NCI-H345 (cell line): ENCODE data around the gene IL18R1.

ENCODE experiments used
- DNase-seq: peaks from one replicate; lab custom pipeline; 2025; lab: John Stamatoyannopoulos, UW

The IL18R1 gene

GRCh38 chr2:102345329-102345920 is 10.2 kb upstream of the IL18R1 start:
- DNase-seq, result no peak

DNA sequence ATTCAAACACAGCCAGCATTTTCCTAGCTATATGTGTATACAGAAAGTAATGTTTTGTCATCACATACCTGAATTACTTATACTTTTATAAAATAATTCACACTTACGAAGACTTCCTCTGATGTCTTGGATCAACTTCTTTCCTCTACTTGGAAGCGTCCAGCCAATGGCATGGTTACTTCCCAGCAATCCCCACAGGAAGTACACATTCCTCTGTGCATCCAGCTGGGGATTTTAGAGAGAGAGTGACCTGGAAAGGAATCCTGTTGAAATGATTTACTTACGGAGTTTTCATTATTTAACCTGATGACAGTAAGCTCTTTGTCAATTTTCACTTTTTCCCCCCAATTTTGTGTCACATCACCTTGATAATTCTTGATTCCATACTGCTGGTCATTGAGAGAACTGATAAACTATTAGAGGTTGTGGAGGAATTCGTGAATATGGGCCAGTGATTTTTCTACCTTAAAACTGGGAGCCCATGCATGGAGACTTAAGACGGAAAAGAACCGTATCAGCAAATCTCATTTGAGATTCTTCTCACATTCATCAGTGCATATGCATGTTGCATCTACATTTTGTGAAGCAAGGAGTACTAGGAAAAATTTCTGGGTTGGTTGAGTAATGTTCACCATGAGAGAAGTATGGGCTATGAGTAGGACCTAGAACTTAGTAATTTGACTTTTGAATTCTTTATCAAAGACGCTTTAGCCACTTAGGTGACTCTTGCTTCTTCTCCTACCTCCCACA is 9.0 kb upstream of the IL18R1 start:
- DNase-seq, result no peak

DNA sequence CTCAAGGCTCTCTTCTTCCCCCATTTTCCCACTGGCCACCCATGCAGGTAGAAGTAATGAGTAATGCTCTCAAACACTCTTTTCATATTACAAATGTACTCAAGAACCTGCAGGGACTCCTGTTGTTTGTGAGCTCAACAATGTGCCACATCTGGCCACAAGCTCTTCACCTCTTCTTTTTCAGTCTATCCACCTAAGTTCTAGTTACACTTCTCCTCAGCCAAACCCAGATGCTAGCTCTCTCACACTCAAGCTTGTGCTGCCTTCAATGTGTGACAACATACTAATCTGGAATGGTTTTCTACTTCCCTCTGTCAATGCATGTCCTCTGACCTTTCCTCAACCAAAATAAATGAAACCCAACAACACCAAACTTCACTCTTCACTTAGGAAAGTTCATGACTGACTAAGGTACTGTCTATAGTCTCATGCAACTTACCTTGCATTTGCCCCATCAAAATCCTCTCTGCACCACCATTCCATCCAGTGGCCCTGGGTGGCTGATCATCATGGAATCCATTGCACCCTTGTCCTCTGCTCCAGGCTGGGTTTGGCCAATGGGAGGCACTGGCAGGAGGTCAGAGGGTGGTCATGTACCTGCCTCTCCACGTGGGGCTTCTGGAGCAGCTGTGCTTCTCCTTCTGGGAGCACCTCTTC is 5.3 kb upstream of the IL18R1 start:
- no peak for DNase-seq

DNA sequence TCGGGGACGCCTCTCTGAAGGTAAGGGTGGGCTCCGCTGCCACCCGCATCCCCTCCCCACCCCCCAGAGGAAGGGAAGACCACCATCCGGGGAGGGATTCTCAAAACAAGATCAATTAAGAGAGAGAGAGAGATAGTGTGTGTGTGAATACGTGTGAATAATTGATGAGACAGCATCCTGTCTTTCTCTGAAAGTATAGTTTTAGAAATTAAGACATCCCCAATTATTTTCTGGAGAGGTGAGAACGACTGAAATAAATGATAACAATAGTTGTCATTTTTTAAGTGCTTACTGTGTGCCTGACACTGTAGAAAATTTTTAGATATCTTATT is 751 bp downstream of the IL18R1 start:
- no peak for DNase-seq

GRCh38 chr2:102356741-102357140 is 1.1 kb downstream of the IL18R1 start:
- no peak for DNase-seq

DNA sequence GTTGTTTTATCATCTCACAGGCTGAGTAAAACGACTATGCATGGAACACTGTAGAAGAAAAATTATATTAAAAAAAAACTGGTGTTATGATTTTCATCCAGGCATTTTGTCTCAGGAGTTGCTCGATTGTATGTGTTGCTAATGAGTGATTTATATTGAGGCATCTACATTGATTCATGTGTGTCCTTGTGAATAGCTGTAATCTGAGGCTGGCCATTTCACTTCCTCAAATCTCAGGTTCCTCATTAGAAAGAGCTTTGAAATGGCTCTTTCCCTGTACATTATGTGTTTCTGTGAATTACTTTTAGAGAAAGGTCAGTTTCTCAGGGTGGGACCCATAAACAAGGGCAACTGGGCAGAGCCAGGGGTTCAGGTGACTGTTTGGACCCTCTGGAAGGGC is 2.3 kb downstream of the IL18R1 start:
- DNase-seq, result no peak

DNA sequence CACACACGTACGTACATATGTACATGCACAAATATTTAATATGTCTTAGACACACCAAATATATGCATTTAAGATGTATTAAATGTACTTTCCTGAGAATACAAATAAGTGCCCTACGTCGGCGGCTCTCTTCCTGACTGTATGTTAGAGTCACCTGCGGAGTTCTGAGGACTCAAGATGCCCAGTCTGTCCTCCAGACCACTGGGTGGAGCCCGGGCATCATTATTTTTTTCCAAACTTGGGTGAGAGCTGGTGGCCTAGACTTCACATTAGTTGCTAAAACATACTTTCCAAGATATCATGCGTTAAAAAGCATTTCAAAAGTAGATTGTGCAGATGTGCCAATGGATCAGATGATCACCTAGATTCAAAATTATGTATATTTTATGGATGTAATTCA is 2.9 kb downstream of the IL18R1 start:
- DNase-seq, result no peak

DNA sequence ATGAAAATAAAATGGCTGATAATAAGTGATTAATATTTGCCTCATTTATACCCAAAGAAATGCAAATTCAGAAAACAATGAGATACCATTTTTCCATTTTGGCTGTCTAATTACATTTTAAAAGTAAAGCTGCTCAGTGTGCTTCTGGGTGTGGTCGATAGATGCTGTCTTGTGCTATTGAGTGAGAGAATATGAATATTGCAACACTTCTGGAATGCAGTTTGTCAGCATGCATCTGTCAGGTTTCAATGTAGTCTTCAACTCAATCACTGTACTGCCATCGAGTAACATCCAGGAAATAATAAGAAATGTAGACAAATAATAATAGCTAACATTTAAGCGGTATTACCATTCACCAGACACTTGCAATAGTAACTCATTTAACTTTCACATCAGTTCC is 3.9 kb downstream of the IL18R1 start:
- no peak for DNase-seq

DNA sequence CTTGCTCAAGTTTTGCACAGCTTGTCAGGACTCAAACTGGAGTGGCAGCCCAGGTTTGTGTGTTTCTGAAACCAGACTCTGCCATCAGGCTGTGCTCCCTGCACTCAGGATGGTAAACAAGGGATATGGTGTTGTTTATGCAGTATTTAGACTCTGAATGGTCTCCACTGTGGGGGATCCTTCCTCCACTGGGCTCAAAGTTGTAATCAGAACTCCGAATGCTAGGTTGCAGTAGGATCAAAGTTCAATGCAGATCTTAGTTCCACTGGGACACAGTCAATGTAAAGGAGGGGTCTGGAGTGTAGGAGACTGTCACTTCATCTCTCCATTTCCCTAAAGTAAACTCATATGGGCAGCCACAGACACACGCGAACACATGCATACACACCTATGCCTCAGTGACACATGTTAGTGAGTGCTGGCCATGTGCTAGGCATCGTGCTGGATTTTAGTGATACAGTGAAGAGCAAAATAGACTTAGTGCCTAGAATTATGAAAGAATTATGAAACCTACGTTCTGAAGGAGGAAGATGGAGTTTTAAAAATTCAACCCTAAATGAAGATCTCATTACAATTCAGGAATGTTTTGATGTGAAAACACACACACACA is 6.1 kb downstream of the IL18R1 start:
- no peak for DNase-seq

DNA sequence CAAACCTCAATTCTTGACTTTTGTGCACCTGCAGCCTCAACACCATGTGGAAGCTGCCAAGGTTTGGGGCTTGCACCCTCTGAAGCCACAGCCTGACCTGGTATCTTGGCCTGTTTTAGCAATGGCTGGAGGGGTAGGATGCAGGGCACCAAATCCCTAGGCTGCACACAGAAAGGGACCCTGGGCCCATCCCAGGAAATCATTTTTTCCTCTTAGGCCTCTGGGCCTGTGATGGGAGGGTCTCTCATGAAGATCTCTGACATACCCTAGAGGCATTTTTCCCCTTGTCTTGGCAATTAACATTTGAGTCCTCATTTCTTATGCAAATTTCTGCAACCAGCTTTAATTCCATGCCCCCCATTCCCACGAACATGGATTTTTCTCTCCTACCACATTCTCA is 10.2 kb downstream of the IL18R1 start:
- DNase-seq, result no peak

- no peak for DNase-seq
Observed at GRCh38 chr2:102366406-102367112, 11.0 kb downstream of the IL18R1 start.

DNA sequence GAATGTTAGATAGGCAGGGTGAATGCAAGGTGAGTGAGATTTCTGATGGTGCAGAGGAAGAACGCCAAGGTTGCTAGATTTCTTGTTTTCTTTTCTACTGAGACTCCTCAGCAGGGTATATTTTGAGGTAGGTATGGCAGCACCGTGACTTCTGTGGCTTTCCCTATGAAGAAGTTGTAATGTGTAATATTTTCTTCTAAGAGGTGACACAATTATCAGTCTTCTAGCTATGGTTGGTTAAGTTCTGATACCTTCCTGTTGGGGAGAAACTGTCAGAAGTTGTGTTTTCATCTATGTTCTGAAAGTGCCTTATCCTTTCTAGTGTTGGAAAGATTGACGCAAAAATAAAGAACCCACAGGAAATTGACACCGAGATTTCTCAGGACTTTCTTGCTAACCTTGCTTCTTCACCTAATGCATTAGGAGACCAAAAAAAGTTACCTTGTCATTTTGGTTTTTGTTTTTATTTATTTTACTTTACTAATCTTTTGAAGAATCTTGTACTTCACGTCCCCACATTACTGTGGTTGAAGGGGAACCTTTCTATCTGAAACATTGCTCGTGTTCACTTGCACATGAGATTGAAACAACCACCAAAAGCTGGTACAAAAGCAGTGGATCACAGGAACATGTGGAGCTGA is 11.9 kb downstream of the IL18R1 start:
- no peak for DNase-seq

DNA sequence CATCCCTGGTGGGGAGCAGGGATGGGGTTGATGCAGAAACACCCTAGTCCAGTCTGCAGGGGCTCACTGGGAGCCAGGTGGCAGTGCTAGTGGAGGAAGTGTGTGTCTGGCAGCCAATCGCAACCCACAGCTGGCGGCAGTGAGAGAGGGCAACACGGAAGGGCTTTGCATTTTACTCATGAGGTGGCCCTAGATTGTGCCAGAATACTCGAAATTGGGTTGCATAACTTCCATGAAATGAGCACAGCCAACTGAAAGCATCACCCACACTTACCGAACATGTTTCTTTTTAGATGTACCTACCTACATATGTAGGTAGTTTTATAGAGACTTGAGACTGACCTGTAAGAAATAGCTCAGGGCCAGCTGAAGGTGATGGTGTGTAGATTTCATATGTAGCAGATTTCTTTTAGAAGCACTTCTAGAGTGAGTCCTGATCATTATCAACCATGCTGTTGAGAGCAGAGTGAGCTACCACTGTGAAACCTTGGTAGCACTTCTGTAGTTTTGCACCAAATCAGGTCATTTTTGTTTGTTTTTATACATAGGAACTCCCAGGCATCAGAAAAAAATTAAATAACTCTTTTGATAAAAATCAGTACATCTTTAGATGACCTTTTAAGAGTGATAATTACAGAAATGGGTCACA is 13.0 kb downstream of the IL18R1 start:
- DNase-seq, result no peak

GRCh38 chr2:102369866-102370265 is 14.3 kb downstream of the IL18R1 start:
- DNase-seq, result no peak

GRCh38 chr2:102376052-102376591 is 20.5 kb downstream of the IL18R1 start:
- no peak for DNase-seq

- no peak for DNase-seq
Observed at GRCh38 chr2:102383722-102384121, 28.1 kb downstream of the IL18R1 start.

- DNase-seq, result no peak
Observed at GRCh38 chr2:102385522-102385921, 29.9 kb downstream of the IL18R1 start.

DNA sequence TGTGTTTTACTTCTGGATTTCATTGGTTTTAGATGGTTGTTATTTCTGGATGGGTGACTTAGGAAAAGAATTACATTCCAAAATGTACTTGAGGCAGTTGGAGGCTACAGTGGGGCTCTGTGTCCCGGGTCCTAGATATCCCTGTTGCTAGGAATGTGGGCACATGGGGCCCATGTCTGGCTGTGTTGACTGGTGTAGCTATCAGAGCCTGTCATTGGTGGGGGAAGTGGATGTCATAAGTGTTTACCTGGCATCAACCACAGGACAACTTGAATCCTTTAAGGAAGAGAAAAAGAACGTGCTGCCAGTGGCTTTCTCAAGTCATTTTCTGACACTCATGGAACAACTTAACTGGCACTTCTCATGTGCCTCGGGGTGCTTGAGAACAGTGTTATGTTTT is 30.4 kb downstream of the IL18R1 start:
- DNase-seq, result no peak

DNA sequence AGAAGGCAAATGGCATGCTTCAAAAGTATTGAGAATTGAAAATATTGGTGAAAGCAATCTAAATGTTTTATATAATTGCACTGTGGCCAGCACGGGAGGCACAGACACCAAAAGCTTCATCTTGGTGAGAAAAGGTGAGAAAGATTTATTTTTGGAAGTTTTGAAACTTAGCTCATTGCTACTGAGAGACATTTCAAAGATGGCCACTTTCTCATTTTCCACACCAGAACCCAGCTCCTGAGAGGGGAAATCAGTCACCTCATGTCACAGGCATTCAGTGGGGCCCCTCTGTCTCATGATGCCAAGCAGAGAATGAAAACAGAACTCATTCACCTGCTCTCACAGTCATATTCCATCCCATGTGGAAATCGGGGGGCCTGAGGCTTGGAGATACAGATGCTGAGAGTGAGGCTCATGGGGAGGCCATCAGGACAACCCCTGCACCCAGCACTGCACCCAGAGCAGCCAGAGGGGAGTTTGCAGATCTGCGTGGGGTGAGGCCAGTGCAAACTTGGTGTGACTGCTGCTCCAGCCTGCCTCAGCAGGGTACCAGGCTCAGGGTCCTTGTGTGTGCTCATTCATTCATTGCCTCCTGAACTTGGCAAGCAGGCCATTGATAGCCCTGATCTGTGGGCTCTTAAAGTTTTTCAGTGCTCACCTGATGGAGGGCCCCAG is 31.4 kb downstream of the IL18R1 start:
- no peak for DNase-seq

DNA sequence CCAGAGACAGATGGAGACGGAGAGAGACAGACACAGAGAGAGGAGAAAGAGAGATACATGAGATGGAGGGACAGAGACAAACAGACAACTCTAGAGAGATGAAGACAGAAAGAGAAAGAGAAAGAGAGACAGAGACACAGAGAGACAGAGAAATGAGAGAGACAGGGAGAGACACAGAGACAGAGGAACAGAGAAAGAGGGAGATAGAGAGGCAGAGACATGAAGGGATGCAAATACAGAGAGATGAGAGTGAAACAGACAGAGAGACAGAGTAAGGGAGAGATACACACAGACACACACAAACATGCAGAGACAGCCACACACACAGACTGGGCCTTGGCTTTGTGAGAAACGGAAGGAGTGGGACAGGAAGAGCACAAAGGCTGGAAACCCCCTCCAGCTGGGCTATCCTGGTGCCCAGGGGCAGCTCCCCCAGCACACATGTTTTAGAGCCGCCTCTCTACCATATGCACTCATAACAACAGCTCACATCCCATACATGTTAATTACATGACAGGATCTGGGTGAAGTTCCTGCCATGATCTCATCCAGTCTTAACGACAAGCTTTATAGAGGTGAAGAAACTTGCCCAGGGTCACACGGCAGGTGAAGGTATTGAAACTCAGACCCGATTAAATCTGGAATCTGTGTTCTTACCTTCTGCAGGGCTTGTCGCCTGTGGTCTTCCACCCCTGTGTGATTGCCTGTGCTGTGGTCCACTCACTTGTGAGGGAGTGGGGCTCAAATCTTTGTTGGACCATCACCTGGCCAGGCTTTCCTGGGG is 32.4 kb downstream of the IL18R1 start:
- no peak for DNase-seq
